ENCODE data around the gene DTX1. TPM values are rescaled to one million over a fixed set of nuclear protein-coding genes. Genes with fewer than 3 reads are reported as not detected.

The DTX1 gene
- total RNA-seq, 1 donor from 2014 or later, result 1.4 TPM

DNA sequence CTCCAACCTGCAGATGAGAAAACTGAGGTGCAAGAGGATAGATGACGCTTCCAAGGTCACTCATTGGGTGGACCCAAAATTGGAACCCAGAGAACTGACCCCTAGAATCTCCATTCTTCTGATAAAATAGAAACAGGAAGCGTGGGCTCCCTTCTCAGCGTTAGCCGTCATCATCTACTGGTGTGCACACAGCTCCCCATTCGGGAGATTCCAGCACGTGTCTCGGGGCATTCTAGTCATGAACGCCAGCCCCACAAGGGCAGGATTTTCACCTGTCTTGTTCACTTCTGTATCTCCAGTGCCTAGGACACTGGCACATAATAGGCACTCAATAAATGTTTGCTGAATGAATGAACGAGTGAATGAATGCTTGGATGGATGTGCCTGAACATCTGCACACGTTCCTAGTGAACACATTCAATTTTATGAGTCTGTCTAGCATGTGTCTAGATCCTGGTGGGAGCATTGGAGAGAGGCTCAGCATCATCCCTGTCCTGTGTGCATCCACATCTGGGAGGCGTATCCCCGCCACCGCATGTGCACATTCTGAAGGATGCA is 48.5 kb downstream of the DTX1 start:
- Mint-ChIP-seq H3K4me1 (no peaks in the 10 kb centered on the region), H3K9me3 (no peaks in the 10 kb centered on the region), H3K27ac (no peak overlapping the region), H3K4me3 (no peak overlapping the region), H3K36me3 (no peaks in the 10 kb centered on the region), H3K27me3 (ENCODE audit: low read depth) (peaks cover 49% of the 10 kb centered on the region)
- no peak for DNase-seq (ENCODE audit: low spot score in 2 of 2, unreplicated experiment in 2 of 2)
- TF ChIP-seq, protein P1, sequence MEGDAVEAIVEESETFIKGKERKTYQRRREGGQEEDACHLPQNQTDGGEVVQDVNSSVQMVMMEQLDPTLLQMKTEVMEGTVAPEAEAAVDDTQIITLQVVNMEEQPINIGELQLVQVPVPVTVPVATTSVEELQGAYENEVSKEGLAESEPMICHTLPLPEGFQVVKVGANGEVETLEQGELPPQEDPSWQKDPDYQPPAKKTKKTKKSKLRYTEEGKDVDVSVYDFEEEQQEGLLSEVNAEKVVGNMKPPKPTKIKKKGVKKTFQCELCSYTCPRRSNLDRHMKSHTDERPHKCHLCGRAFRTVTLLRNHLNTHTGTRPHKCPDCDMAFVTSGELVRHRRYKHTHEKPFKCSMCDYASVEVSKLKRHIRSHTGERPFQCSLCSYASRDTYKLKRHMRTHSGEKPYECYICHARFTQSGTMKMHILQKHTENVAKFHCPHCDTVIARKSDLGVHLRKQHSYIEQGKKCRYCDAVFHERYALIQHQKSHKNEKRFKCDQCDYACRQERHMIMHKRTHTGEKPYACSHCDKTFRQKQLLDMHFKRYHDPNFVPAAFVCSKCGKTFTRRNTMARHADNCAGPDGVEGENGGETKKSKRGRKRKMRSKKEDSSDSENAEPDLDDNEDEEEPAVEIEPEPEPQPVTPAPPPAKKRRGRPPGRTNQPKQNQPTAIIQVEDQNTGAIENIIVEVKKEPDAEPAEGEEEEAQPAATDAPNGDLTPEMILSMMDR (IDR thresholded peaks at IDR 0.05; ENCODE audit: unreplicated experiment), result no peak

DNA sequence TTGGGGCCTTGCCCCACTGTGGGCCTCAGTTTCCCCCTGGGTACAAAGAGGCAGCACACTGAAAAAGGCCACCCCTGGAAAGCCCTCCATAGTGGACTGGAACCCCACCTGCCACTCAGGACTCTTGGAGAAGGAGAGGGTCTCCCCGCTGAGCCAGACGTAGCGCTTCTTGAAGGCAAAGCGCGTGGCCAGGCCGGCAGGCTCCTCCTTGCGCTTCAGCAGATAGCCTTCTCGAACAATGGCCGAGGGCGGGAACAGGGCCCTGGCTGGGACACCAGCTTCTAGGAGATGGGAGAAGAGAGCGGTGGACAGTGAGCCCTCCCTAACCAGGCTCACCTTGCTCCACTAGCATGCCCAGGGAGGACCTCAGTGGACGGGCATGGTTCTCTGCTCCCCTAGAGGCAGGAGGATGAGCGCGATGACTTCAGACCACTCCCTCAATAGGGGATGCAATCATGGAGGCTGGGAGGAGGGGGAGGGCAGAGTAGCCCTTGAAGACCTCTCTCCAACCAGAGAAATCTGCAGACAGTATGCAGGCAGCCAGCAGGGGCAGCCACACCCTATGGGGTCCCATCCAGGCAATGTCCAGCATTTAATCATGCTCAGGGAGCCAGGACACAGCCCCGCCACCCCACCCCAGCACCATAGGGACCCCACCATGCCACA is 49.2 kb downstream of the DTX1 start:
- no peak for DNase-seq (ENCODE audit: low spot score in 2 of 2, unreplicated experiment in 2 of 2)
- TF ChIP-seq, protein P1 (IDR thresholded peaks at IDR 0.05; ENCODE audit: unreplicated experiment), result no peak
- Mint-ChIP-seq H3K36me3 (no peaks in the 10 kb centered on the region), H3K4me3 (no peak overlapping the region), H3K9me3 (no peaks in the 10 kb centered on the region), H3K4me1 (no peaks in the 10 kb centered on the region), H3K27me3 (ENCODE audit: low read depth) (peaks cover 54% of the 10 kb centered on the region), H3K27ac (no peak overlapping the region)

DNA sequence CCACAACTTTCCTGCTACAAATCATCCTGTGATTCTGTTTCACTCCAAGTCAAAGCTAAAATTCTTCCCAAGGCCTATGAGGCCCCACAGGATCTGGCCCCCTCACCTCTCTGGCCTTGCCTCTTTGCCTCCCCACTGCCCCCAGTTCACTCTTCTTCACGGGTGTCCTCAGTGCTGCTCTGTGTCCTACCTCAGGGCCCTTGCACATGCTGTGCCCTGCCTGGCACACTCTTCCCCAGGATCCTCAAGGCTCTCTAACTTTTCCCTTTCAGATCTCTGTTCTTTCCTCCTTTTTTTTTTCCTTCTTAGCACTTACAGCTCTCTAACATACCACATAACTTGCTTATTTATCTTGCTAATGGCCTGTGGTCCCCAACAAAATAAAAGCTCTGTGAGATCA is 49.8 kb downstream of the DTX1 start:
- Mint-ChIP-seq H3K9me3 (no peaks in the 10 kb centered on the region), H3K27ac (no peak overlapping the region), H3K4me3 (no peak overlapping the region), H3K27me3 (ENCODE audit: low read depth) (peaks cover 59% of the 10 kb centered on the region), H3K4me1 (no peaks in the 10 kb centered on the region), H3K36me3 (no peaks in the 10 kb centered on the region)
- TF ChIP-seq, protein P1 (IDR thresholded peaks at IDR 0.05; ENCODE audit: unreplicated experiment), result no peak
- no peak for DNase-seq (ENCODE audit: low spot score in 2 of 2, unreplicated experiment in 2 of 2)

DNA sequence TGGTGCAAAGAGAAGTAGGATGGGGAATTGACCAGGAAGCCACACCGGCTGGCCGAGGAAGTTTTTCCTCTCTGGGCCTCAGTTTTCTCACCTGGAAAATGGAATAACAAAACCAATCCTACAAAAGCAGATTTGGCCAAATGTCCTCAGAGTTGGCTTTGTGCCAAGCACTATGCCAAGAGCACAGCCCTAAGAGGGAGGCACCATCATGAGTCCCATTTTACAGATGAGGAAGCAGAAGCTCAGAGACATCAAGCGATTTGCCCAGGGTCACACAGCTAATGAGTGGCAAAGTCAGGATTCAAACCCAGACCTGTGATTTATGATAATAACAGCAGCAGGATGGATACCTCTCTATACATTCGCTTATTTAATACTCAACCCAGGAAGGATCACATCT is 51.8 kb downstream of the DTX1 start:
- TF ChIP-seq, protein P1 (IDR thresholded peaks at IDR 0.05; ENCODE audit: unreplicated experiment), result no peak
- no peak for DNase-seq (ENCODE audit: low spot score in 2 of 2, unreplicated experiment in 2 of 2)
- H3K4me1 Mint-ChIP-seq, result no peaks in the 10 kb centered on the region
- H3K4me3 Mint-ChIP-seq, result no peak overlapping the region
- no peak overlapping the region for H3K27ac Mint-ChIP-seq
- no peaks in the 10 kb centered on the region for H3K36me3 Mint-ChIP-seq
- peaks cover 61% of the 10 kb centered on the region for H3K27me3 Mint-ChIP-seq (ENCODE audit: low read depth)
- no peaks in the 10 kb centered on the region for H3K9me3 Mint-ChIP-seq

DNA sequence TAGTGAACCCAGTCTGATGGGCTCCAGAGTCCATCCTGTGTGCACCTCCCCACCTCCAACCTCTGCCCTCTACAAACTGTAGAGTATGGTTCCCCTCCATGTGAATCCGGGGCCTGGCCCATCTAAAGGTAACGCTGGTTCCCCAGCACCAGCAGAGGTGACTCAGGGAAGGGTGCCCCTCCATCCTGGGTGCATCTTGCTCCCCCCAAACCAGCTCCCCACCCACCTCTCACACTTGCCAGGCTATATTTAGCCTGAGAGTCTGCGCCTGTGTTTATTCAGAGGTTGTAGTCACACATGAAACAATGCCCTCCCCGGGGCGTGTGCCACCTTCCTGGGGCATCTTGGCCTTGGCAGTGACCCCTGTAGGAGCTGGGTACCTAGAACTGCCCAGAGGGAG is 52.8 kb downstream of the DTX1 start:
- no peaks in the 10 kb centered on the region for H3K4me1 Mint-ChIP-seq
- no peak overlapping the region for H3K4me3 Mint-ChIP-seq
- peaks cover 54% of the 10 kb centered on the region for H3K27me3 Mint-ChIP-seq (ENCODE audit: low read depth)
- H3K9me3 Mint-ChIP-seq, result no peaks in the 10 kb centered on the region
- no peak overlapping the region for H3K27ac Mint-ChIP-seq
- TF ChIP-seq, protein P1 (IDR thresholded peaks at IDR 0.05; ENCODE audit: unreplicated experiment), result no peak
- no peak for DNase-seq (ENCODE audit: low spot score in 2 of 2, unreplicated experiment in 2 of 2)
- no peaks in the 10 kb centered on the region for H3K36me3 Mint-ChIP-seq
